Spleen (tissue), 11 donors: Measurements from ENCODE around the gene MGA. TPM values are rescaled to one million over a fixed set of nuclear protein-coding genes. Genes with fewer than 3 reads are reported as not detected.

ENCODE experiments used
- DNase-seq: peaks from one replicate; pipeline ENCODE4 v3.0.0-alpha.2; 2020
- H3K27ac ChIP-seq, 8 donors: fragments of 200-600 bp; sonication (generic) in 7 of 8; 1 replicate in 4 of 8; 2 replicates in 4 of 8; pipeline versions ENCODE4 v1.5.0 to v1.8.0; 2016 to 2021; ENCODE audit warnings: inconsistent platforms in 4 of 8, mild to moderate bottlenecking in 4 of 8, moderate library complexity in 1 of 8
- H3K27me3 ChIP-seq, 7 donors: fragments of 200-600 bp; sonication (generic) in 6 of 7; replicated peaks in 1 of 7; 1 replicate in 4 of 7; 2 replicates in 3 of 7; pipeline versions ENCODE4 v1.5.0 to v1.8.0; 2016 to 2021; ENCODE audit warnings: inconsistent platforms in 3 of 7, mild to moderate bottlenecking in 1 of 7
- H3K36me3 ChIP-seq, 6 donors: fragments of 200-600 bp; sonication (generic) in 5 of 6; 1 replicate in 4 of 6; 2 replicates in 2 of 6; pipeline versions ENCODE4 v1.5.0 to v1.8.0; 2016 to 2021; ENCODE audit warnings: inconsistent platforms in 2 of 6
- H3K4me1 ChIP-seq, 6 donors: fragments of 200-600 bp; sonication (generic) in 5 of 6; 1 replicate in 3 of 6; 2 replicates in 3 of 6; pipeline versions ENCODE4 v1.5.0 to v1.8.0; 2016 to 2021; ENCODE audit warnings: inconsistent platforms in 3 of 6
- H3K4me3 ChIP-seq, 8 donors: fragments of 200-600 bp; sonication (generic) in 7 of 8; 1 replicate in 4 of 8; 2 replicates in 4 of 8; pipeline versions ENCODE4 v1.5.0 to v1.8.0; 2016 to 2021; ENCODE audit warnings: inconsistent platforms in 4 of 8, mild to moderate bottlenecking in 4 of 8, moderate library complexity in 2 of 8
- H3K9me3 ChIP-seq, 8 donors: fragments of 200-600 bp; sonication (generic) in 7 of 8; 1 replicate in 4 of 8; 2 replicates in 4 of 8; pipeline versions ENCODE4 v1.5.0 to v1.8.0; 2016 to 2021; ENCODE audit warnings: inconsistent platforms in 4 of 8
- POLR2A ChIP-seq, 3 donors: fragments of 450-650 bp; IDR thresholded peaks; one replicate each; pipeline ENCODE4 v1.5.1; 2017; ENCODE audit warnings: antibody characterized with exemption in 3 of 3, mild to moderate bottlenecking in 1 of 3
- POLR2AphosphoS5 ChIP-seq, 3 donors: sonication (generic); formaldehyde crosslinking; IDR thresholded peaks; one replicate each; pipeline ENCODE4 v1.5.1; 2017; ENCODE audit warnings: antibody characterized with exemption in 3 of 3
- WGBS, 5 donors: extraction: QIAGEN DNeasy Blood & Tissue Kit in 3 of 5; methylation state at CpG; one replicate each; pipeline versions ENCODE4 v1.1.5 to v1.1.7; 2013 to 2018; 5-methylcytosine and 5-hydroxymethylcytosine counted together
- intact Hi-C: fragments of 100-400 bp; cut with DNase I; formaldehyde crosslinking; loops from one replicate; pipeline ENCODE4 v1.15.0; 2023; ENCODE audit warnings: low total_unique reads
- polyA plus RNA-seq, 3 donors: library from polyadenylated mRNA; stranded (reverse); fragments of 200-250 nt; gene quantifications; one replicate each; pipeline ENCODE4 v1.2.1, GENCODE V29; 2013
- total RNA-seq, 7 donors: library from RNA; depleted of rRNA in 3 of 7; stranded (reverse); fragments of >200 nt in 3 of 7; fragmentation: NEBNext Ultra II Directional in 4 of 7; extraction: Animal tissue kit (Norgen Biotek cat#: 25700) in 4 of 7; gene quantifications; one replicate each; pipeline versions ENCODE4 v1.1.0 to v1.2.1, GENCODE V29; 2016 to 2021
- TF ChIP-seq, protein P1 (sequence below), 11 experiments: fragments of 200-600 bp in 7 of 11; fragments of 450-650 bp in 4 of 11; sonication (generic) in 4 of 11; IDR thresholded peaks in 8 of 11; conservative IDR thresholded peaks in 3 of 11; 1 replicate in 7 of 11; 2 replicates in 4 of 11; pipeline versions ENCODE4 v1.4.0 to v1.8.0; 2016 to 2021; ENCODE audit warnings: antibody characterized with exemption in 11 of 11, inconsistent platforms in 4 of 11, mild to moderate bottlenecking in 1 of 11
- donor health status: healthy with polysubstance abuse.
- donor health status: DM: no; HTN: no; CAD: no; lungs with moderate emphysema.
- donor health status: DM: no; HTN: no; CAD: no.
- donor health status: Bipolar disorder and iron deficiency.
- donor health status: healthy.
- donor health status: DM: no; HTN: no; CAD: no.
- donor health status: DM: yes; HTN: yes; CAD: no.

MGA gene
- total and polyA plus RNA-seq, 10 donors, result 2.7 to 67.7 (median 51.7) TPM

DNA sequence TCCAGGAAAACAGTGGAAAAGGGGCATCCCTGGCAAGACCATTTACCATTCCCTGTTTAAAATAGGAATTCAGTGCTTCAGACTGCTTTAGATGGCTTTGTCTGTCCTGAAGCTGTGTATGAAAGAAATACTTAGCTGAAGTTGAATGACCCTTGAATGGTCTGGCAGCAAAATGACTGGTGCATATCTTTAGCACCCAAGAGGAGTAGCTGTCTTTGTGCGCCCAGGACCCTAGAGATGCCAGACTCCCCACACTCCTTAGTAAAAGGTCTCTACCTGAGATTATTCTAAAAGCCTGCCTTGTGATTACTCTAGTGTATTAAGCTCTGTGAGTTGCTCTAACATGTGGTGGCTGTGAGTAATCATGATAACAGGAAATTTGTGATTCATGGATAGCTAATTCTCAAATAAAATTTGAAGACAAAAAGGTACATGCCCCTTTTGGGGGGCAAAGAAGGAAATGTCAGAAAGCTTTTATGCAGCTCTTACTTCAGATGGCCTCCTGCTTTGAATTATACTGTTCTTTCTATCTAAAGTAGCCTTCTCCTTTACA lies 117.3 kb downstream of the MGA start:
- no peak for TF ChIP-seq POLR2A (IDR thresholded peaks at IDR 0.05)
- TF ChIP-seq, protein P1, sequence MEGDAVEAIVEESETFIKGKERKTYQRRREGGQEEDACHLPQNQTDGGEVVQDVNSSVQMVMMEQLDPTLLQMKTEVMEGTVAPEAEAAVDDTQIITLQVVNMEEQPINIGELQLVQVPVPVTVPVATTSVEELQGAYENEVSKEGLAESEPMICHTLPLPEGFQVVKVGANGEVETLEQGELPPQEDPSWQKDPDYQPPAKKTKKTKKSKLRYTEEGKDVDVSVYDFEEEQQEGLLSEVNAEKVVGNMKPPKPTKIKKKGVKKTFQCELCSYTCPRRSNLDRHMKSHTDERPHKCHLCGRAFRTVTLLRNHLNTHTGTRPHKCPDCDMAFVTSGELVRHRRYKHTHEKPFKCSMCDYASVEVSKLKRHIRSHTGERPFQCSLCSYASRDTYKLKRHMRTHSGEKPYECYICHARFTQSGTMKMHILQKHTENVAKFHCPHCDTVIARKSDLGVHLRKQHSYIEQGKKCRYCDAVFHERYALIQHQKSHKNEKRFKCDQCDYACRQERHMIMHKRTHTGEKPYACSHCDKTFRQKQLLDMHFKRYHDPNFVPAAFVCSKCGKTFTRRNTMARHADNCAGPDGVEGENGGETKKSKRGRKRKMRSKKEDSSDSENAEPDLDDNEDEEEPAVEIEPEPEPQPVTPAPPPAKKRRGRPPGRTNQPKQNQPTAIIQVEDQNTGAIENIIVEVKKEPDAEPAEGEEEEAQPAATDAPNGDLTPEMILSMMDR (IDR thresholded peaks at IDR 0.05 in 8 of 11, conservative IDR thresholded peaks at IDR 0.05 in 3 of 11), result no peak
- TF ChIP-seq POLR2AphosphoS5 (IDR thresholded peaks at IDR 0.05), result no peak
- H3K4me1 ChIP-seq, result peaks cover 34 to 90% (median 73%) of the 10 kb centered on the region in 6 donors
- no peak for DNase-seq
- H3K27ac ChIP-seq, result no peak overlapping the region
- intact Hi-C loops, result no loop called here
- WGBS, 5 donors, result 58 to 97% (median 83%) methylated on average over 1 of the region's 1 CpG
- no peak overlapping the region for H3K4me3 ChIP-seq
- no peaks in the 10 kb centered on the region for H3K9me3 ChIP-seq
- H3K27me3 ChIP-seq, result no peaks in the 10 kb centered on the region
- H3K36me3 ChIP-seq, result no peaks in the 10 kb centered on the region

DNA sequence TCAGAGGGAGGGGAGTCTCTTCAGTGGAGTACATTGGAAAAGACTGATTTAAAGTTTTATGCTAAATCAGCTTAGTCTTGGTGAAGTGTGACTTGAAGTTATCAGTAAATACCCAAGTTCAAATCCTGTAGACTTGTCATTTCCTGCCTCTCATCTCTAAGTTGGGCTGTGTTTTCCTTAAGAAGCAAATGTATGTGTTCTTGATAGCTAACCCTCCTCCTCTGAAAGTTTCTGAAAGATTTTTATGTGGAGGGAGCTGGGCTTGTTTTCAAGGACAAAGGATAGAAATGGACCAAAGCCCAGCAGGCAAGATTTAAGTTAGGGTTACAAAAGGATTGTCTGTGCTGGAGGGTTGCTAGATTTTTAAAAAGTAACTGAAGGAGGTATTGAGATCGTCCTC lies 118.3 kb downstream of the MGA start:
- no peaks in the 10 kb centered on the region for H3K27me3 ChIP-seq
- no peaks in the 10 kb centered on the region for H3K9me3 ChIP-seq
- H3K36me3 ChIP-seq, result no peaks in the 10 kb centered on the region
- H3K4me3 ChIP-seq, result no peak overlapping the region
- 68 to 89% (median 83%) methylated on average over 1 of the region's 1 CpG for WGBS, 5 donors
- no peak for DNase-seq
- peaks cover 30 to 89% (median 72%) of the 10 kb centered on the region in 6 donors for H3K4me1 ChIP-seq
- no peak overlapping the region for H3K27ac ChIP-seq
- intact Hi-C loops, result no loop called here
- no peak for TF ChIP-seq POLR2AphosphoS5 (IDR thresholded peaks at IDR 0.05)
- TF ChIP-seq POLR2A (IDR thresholded peaks at IDR 0.05), result no peak
- TF ChIP-seq, protein P1 (IDR thresholded peaks at IDR 0.05 in 8 of 11, conservative IDR thresholded peaks at IDR 0.05 in 3 of 11), result no peak

DNA sequence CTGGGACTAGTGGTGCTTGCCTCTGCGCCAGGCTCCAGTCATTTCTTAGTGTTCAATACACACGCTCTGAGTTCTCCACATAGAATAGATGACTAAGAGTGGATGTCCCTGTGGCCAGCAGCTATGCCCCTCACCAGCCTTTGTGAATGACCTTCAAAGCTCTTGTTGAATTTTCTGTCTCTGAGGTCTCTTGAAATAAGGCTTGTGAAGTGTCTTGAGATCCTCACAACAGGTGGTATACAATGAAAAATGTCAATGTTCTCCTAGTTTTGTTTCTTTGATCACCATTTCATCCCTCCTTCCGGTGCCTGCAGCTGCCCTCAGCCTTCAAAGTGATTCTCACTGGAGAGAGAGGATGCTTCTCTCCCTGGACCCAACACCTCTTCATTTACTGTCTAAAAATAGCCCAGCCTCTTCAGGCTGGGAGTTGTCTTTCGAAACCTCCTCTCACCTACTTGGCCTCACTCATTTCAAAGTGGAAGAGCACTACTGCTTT lies 119.5 kb downstream of the MGA start:
- WGBS, 5 donors, result 75 to 86% (median 84%) methylated on average over 4 of the region's 4 CpGs

DNA sequence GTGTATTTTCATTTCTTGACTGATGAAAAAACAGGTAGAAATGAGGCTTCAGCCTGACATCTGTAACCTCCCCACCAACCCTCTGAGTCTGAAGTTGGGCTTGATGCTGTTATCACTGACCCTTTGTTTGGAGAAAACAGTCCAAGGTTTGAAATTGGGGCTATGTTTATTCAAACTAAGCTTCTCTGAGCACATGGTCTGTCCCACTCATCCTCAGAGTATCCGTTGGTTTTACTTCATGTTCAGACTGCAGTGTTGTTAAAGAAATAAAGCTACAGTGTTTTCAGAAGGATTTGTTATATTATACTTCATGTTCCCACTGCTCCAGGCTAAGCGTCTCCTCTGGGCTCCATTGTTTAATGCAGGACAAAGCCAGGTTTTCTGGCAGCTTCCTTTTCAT lies 120.1 kb downstream of the MGA start:
- peaks cover 24 to 85% (median 61%) of the 10 kb centered on the region in 6 donors for H3K4me1 ChIP-seq
- H3K4me3 ChIP-seq, result no peak overlapping the region
- no peak for DNase-seq
- TF ChIP-seq POLR2AphosphoS5 (IDR thresholded peaks at IDR 0.05), result no peak
- peaks cover 0 to 4% (median 0%) of the 10 kb centered on the region in 6 donors for H3K36me3 ChIP-seq
- H3K27me3 ChIP-seq, result no peaks in the 10 kb centered on the region
- WGBS, 5 donors, result 62 to 69% (median 66%) methylated on average over 2 of the region's 2 CpGs
- H3K9me3 ChIP-seq, result no peaks in the 10 kb centered on the region
- H3K27ac ChIP-seq, result peak overlapping the region in 3 of 8 donors; percentile 2 to 35 (median 10)
- intact Hi-C loops, result no loop called here

More for the DNA sequence above, 119.5 kb downstream of the MGA start:
- no peaks in the 10 kb centered on the region for H3K27me3 ChIP-seq
- H3K9me3 ChIP-seq, result no peaks in the 10 kb centered on the region
- no peak overlapping the region for H3K4me3 ChIP-seq
- peak overlapping the region in 3 of 8 donors; percentile 2 to 35 (median 10) for H3K27ac ChIP-seq
- H3K36me3 ChIP-seq, result peaks cover 0 to 4% (median 0%) of the 10 kb centered on the region in 6 donors
- intact Hi-C loops, result no loop called here
- H3K4me1 ChIP-seq, result peaks cover 26 to 86% (median 67%) of the 10 kb centered on the region in 6 donors
- TF ChIP-seq POLR2A (IDR thresholded peaks at IDR 0.05) (no peak), POLR2AphosphoS5 (IDR thresholded peaks at IDR 0.05) (no peak)
- TF ChIP-seq, protein P1 (IDR thresholded peaks at IDR 0.05 in 8 of 11, conservative IDR thresholded peaks at IDR 0.05 in 3 of 11), result no peak
- no peak for DNase-seq
